ENCODE measurements around the gene DNASE2B. TPM values are rescaled to one million over a fixed set of nuclear protein-coding genes. Genes with fewer than 3 reads are reported as not detected.

DNASE2B gene
- polyA plus RNA-seq, 3 donors = not detected

DNA sequence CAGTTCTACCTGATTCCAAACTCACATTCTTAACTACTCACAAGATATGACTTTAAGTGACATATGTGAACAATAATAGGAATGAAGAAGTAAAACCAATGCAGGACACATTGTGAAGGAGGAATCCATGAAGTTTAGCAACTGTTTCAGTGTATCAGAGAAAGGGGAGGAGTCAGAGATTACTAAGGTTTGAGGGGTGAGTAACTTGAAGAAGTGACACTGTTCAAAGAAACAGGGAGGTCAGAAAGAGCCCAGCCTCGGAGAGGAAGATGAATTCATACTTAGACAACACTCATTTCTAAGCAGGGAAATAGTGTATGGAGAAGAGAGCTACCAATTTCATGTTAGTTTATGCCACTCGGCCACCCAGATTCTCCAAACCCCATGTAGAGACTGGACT lies 52.6 kb downstream of the DNASE2B start:
- H2AFZ ChIP-seq (ENCODE audit: insufficient read depth, low read depth, low read length, poor library complexity, severe bottlenecking) = no peak overlapping the region
- no CpG with 5 or more reads among the region's 2 CpGs for WGBS (ENCODE audit: insufficient coverage)

GRCh38 chr1:84452436-84452835 lies 54.2 kb downstream of the DNASE2B start:
- H2AFZ ChIP-seq (ENCODE audit: insufficient read depth, low read depth, low read length, poor library complexity, severe bottlenecking) = no peak overlapping the region
- H3K27me3 ChIP-seq (ENCODE audit: control insufficient read depth in 2 of 2, insufficient read depth in 2 of 2, low read length in 2 of 2) = no peaks in the 10 kb centered on the region
- H3K36me3 ChIP-seq (replicated peaks in 1 of 2; ENCODE audit: control insufficient read depth in 1 of 2, insufficient read depth in 2 of 2, low read length in 2 of 2) = no peaks in the 10 kb centered on the region
- H4K20me1 ChIP-seq (ENCODE audit: insufficient read depth, low read length) = no peaks in the 10 kb centered on the region
- H3K9me3 Mint-ChIP-seq = peaks cover 0 to 6% (median 0%) of the 10 kb centered on the region in 7 donors
- peaks cover 15% of the 10 kb centered on the region for H3K4me1 Mint-ChIP-seq
- peak overlapping the region in 6 of 7 donors; percentile 10 to 81 (median 52) for H3K27ac Mint-ChIP-seq
- TF ChIP-seq CTCF (IDR thresholded peaks at IDR 0.05) = no peak
- no peaks in the 10 kb centered on the region for H3K9me3 ChIP-seq (replicated peaks in 1 of 2; ENCODE audit: control insufficient read depth in 1 of 2, insufficient read depth in 1 of 2, low read length in 2 of 2)
- no peak overlapping the region for H3K9ac ChIP-seq (ENCODE audit: insufficient read depth, low read length, poor library complexity, severe bottlenecking)
- H3K4me3 Mint-ChIP-seq = no peak overlapping the region
- intact Hi-C loops (cut with micrococcal nuclease) = no loop called here
- H3K27me3 Mint-ChIP-seq (ENCODE audit: low read depth in 3 of 3) = peaks cover 2 to 4% (median 3%) of the 10 kb centered on the region in 3 donors
- no peak overlapping the region for H3K27ac ChIP-seq (ENCODE audit: low read depth in 1 of 2, low read length in 2 of 2)
- peaks cover 9 to 17% of the 10 kb centered on the region in 2 donors for H3K4me1 ChIP-seq (ENCODE audit: control insufficient read depth in 1 of 2, insufficient read depth in 2 of 2, low read length in 2 of 2)
- H3K4me3 ChIP-seq (replicated peaks in 1 of 3; ENCODE audit: low read depth in 2 of 3, low read length in 3 of 3) = no peak overlapping the region
- no CpG with 5 or more reads among the region's 3 CpGs for WGBS (ENCODE audit: insufficient coverage)
- H3K79me2 ChIP-seq (ENCODE audit: insufficient read depth, low read length) = no peaks in the 10 kb centered on the region
- no peak overlapping the region for H3K4me2 ChIP-seq (replicated peaks; ENCODE audit: extremely low read depth, low read length, poor library complexity, severe bottlenecking)
- no peak for DNase-seq
- no peaks in the 10 kb centered on the region for H3K36me3 Mint-ChIP-seq

More for the DNA sequence above, 52.6 kb downstream of the DNASE2B start:
- Histone ChIP-seq H3K27me3 (ENCODE audit: control insufficient read depth in 2 of 2, insufficient read depth in 2 of 2, low read length in 2 of 2) (no peaks in the 10 kb centered on the region), H3K4me1 (ENCODE audit: control insufficient read depth in 1 of 2, insufficient read depth in 2 of 2, low read length in 2 of 2) (peaks cover 9 to 17% of the 10 kb centered on the region in 2 donors), H4K20me1 (ENCODE audit: insufficient read depth, low read length) (no peaks in the 10 kb centered on the region), H3K9ac (ENCODE audit: insufficient read depth, low read length, poor library complexity, severe bottlenecking) (no peak overlapping the region), H3K9me3 (replicated peaks in 1 of 2; ENCODE audit: control insufficient read depth in 1 of 2, insufficient read depth in 1 of 2, low read length in 2 of 2) (no peaks in the 10 kb centered on the region), H3K79me2 (ENCODE audit: insufficient read depth, low read length) (no peaks in the 10 kb centered on the region), H3K36me3 (replicated peaks in 1 of 2; ENCODE audit: control insufficient read depth in 1 of 2, insufficient read depth in 2 of 2, low read length in 2 of 2) (no peaks in the 10 kb centered on the region), H3K27ac (ENCODE audit: low read depth in 1 of 2, low read length in 2 of 2) (peak overlapping the region in 1 of 2 donors; percentile 50), H3K4me3 (replicated peaks in 1 of 3; ENCODE audit: low read depth in 2 of 3, low read length in 3 of 3) (no peak overlapping the region), H3K4me2 (replicated peaks; ENCODE audit: extremely low read depth, low read length, poor library complexity, severe bottlenecking) (no peak overlapping the region)
- peak overlapping the region; percentile 37 to 93 (median 62) for H3K27ac Mint-ChIP-seq
- TF ChIP-seq CTCF (IDR thresholded peaks at IDR 0.05) = no peak
- no peak overlapping the region for H3K4me3 Mint-ChIP-seq
- intact Hi-C loops (cut with micrococcal nuclease) = no loop called here
- H3K36me3 Mint-ChIP-seq = peaks cover 1 to 4% of the 10 kb centered on the region in 2 donors
- H3K4me1 Mint-ChIP-seq = peaks cover 15% of the 10 kb centered on the region
- peaks cover 0 to 4% (median 0%) of the 10 kb centered on the region in 3 donors for H3K27me3 Mint-ChIP-seq (ENCODE audit: low read depth in 3 of 3)
- DNase-seq = peak; percentile 73 to 82 (median 81)
- peaks cover 0 to 8% (median 4%) of the 10 kb centered on the region in 7 donors for H3K9me3 Mint-ChIP-seq
